ENCODE data around the gene STK35. TPM values are rescaled to one million over a fixed set of nuclear protein-coding genes. Genes with fewer than 3 reads are reported as not detected.

The STK35 gene
- total and polyA plus RNA-seq, 4 donors, result 1.6 to 13.8 (median 7.8) TPM

DNA sequence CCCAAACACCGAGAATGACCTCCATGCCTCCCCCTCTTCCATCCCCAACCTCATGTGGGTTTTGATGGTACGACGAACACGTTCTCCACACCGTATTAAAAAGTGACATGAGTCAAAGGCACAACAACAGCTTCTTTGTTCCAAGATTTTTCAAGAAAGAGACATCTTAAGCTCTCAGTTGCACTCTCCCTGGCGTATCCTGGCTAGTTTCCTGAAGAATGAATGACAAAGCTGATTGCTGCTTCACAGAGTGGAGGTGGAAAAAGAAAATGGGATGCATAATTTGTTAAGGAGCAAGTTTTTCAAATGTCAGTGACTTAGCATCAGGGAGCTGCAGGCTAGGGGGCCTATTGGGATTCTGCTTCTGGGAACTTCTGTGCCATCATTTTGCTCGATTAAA lies 95.5 kb downstream of the STK35 start:
- H3K27me3 ChIP-seq (ENCODE audit: control insufficient read depth in 1 of 2, insufficient read depth in 2 of 2, low read length in 1 of 2), result no peaks in the 10 kb centered on the region
- H3K9me3 ChIP-seq (ENCODE audit: control insufficient read depth, low read length), result no peaks in the 10 kb centered on the region
- H3K4me3 ChIP-seq (ENCODE audit: low read length in 2 of 2), result no peak overlapping the region
- H3K36me3 ChIP-seq (ENCODE audit: control insufficient read depth in 1 of 2, insufficient read depth in 2 of 2, low read length in 1 of 2), result no peaks in the 10 kb centered on the region
- intact Hi-C loops (cut with DNase I), result no loop called here
- DNase-seq (no peak), ATAC-seq (ENCODE audit: low FRiP score) (no peak)
- no peaks in the 10 kb centered on the region for H3K4me1 ChIP-seq (ENCODE audit: control insufficient read depth in 1 of 2, insufficient read depth in 2 of 2, low read length in 2 of 2)
- H3K27ac ChIP-seq (ENCODE audit: low read depth in 1 of 2, low read length in 2 of 2), result no peak overlapping the region
- WGBS, 2 donors, result 48 to 70% methylated on average over 7 of the region's 7 CpGs

Other genes with a start within 250 kb of the STK35 start
- gene SIRPA, start 206.4 kb upstream of the STK35 start, total RNA-seq, result 10 to 100 TPM; 41.4 to 62.9 TPM
- gene SIRPA, start 206.4 kb upstream of the STK35 start, polyA plus RNA-seq, result 10 to 100 TPM; 14.8 to 15.3 TPM
- gene PDYN, start 107.8 kb upstream of the STK35 start, total RNA-seq, result not detected
- gene PDYN, start 107.8 kb upstream of the STK35 start, polyA plus RNA-seq, result not detected
- gene TGM3, start 194.2 kb downstream of the STK35 start, total RNA-seq, result not detected
- under 1 TPM; 0.72 to 0.75 TPM for gene TGM3, start 194.2 kb downstream of the STK35 start, polyA plus RNA-seq